IMR-90 (cell line): ENCODE measurements around the gene CCDC141. TPM values are rescaled to one million over a fixed set of nuclear protein-coding genes. Genes with fewer than 3 reads are reported as not detected.

ENCODE experiments used
- ATAC-seq: fragments of 200-7000 bp; cut with Tn5 transposase; 2 replicates; pipeline ENCODE4 v1.9.1; 2020; ENCODE audit warnings: low read depth, mild to moderate bottlenecking, moderate library complexity
- BruUV-seq: library from RNA; stranded (reverse); fragments of 400-500 nt; replicated peaks from 2 replicates; lab custom pipeline; 2021; lab: Mats Ljungman, UMichigan
- CTCF ChIA-PET: fragments of 300-600 bp; formaldehyde crosslinking; extraction: SDS; loops from one replicate; lab custom pipeline; 2021; ENCODE audit warnings: antibody characterized with exemption; lab: Yijun Ruan, JAX
- POLR2A ChIA-PET: fragments of 300-600 bp; sonication (Branson Sonifier 250); formaldehyde crosslinking; loops from one replicate; lab custom pipeline; 2022; ENCODE audit warnings: antibody characterized with exemption; ENCODE audit not compliant: unreplicated experiment; lab: Charles Lee
- DNase-seq: peaks from one replicate; pipeline ENCODE4 v3.0.0; 2013
- H2AFZ ChIP-seq: replicated peaks from 2 replicates; pipeline ENCODE3; 2013; ENCODE audit warnings: low read length, mild to moderate bottlenecking; ENCODE audit not compliant: poor library complexity
- H2AK5ac ChIP-seq: 2 replicates; pipeline ENCODE4 v1.6.1; 2013; ENCODE audit warnings: low read depth, low read length, inconsistent platforms
- H2AK9ac ChIP-seq: replicated peaks from 2 replicates; pipeline ENCODE3; 2013; ENCODE audit warnings: mild to moderate bottlenecking, low read depth, low read length, moderate library complexity; ENCODE audit not compliant: poor library complexity
- H2BK120ac ChIP-seq: 2 replicates; pipeline ENCODE4 v1.6.1; 2013; ENCODE audit warnings: low read depth, low read length, inconsistent platforms
- H2BK15ac ChIP-seq: 3 replicates; pipeline ENCODE4 v1.6.1; 2013; ENCODE audit warnings: low read depth, low read length, inconsistent platforms
- H2BK20ac ChIP-seq: 2 replicates; pipeline ENCODE4 v1.6.1; 2013; ENCODE audit warnings: low read depth, mild to moderate bottlenecking, inconsistent platforms, low read length, moderate library complexity
- H2BK5ac ChIP-seq: 2 replicates; pipeline ENCODE4 v1.6.1; 2013; ENCODE audit warnings: mild to moderate bottlenecking, low read depth, low read length, inconsistent platforms; ENCODE audit not compliant: poor library complexity, severe bottlenecking
- H3K14ac ChIP-seq: replicated peaks from 2 replicates; pipeline ENCODE4 v1.6.1; 2013; ENCODE audit warnings: low read depth, low read length, inconsistent platforms
- H3K18ac ChIP-seq: 2 replicates; pipeline ENCODE4 v1.6.1; 2013; ENCODE audit warnings: low read depth, low read length, control low read depth
- H3K23ac ChIP-seq: 2 replicates; pipeline ENCODE4 v1.6.1; 2013; ENCODE audit warnings: low read depth, low read length, inconsistent platforms
- H3K27ac ChIP-seq: 2 replicates; pipeline ENCODE4 v1.5.1; 2013; ENCODE audit warnings: mild to moderate bottlenecking, control low read depth, low read length; ENCODE audit not compliant: insufficient read depth
- H3K27me3 ChIP-seq: 2 replicates; pipeline ENCODE4 v1.6.1; 2013; ENCODE audit warnings: low read length; ENCODE audit not compliant: control insufficient read depth, insufficient read depth
- H3K36me3 ChIP-seq: 2 replicates; pipeline ENCODE4 v1.6.1; 2013; ENCODE audit warnings: low read length, mixed read lengths; ENCODE audit not compliant: control insufficient read depth, insufficient read depth
- H3K4ac ChIP-seq: 2 replicates; pipeline ENCODE4 v1.6.1; 2013; ENCODE audit warnings: low read depth, low read length, inconsistent platforms
- H3K4me1 ChIP-seq: 2 replicates; pipeline ENCODE4 v1.6.1; 2013; ENCODE audit warnings: low read length, mixed read lengths; ENCODE audit not compliant: control insufficient read depth, insufficient read depth
- H3K4me2 ChIP-seq: 2 replicates; pipeline ENCODE4 v1.6.1; 2013; ENCODE audit warnings: low read depth, mild to moderate bottlenecking, control low read depth, low read length, moderate library complexity
- H3K4me3 ChIP-seq: 2 replicates; pipeline ENCODE4 v1.5.1; 2013; ENCODE audit warnings: low read depth, mild to moderate bottlenecking, control low read depth, low read length, moderate library complexity; ENCODE audit not compliant: insufficient read depth
- H3K56ac ChIP-seq: 2 replicates; pipeline ENCODE4 v1.6.1; 2013; ENCODE audit warnings: low read length, inconsistent platforms; ENCODE audit not compliant: insufficient read depth; ENCODE audit errors: extremely low read depth
- H3K79me1 ChIP-seq, 2 experiments: 2 replicates each; pipeline ENCODE4 v1.6.1; 2013; ENCODE audit warnings: low read length in 2 of 2, inconsistent platforms in 1 of 2, low read depth in 1 of 2
- H3K9ac ChIP-seq: 2 replicates; pipeline ENCODE4 v1.6.1; 2013; ENCODE audit warnings: low read depth, low read length, control low read depth
- H3K9me1 ChIP-seq: 2 replicates; pipeline ENCODE4 v1.6.1; 2013; ENCODE audit warnings: low read length, inconsistent platforms; ENCODE audit not compliant: insufficient read depth
- H3K9me3 ChIP-seq: 2 replicates; pipeline ENCODE4 v1.6.1; 2013; ENCODE audit warnings: low read length; ENCODE audit not compliant: control insufficient read depth, insufficient read depth
- H4K20me1 ChIP-seq: 2 replicates; pipeline ENCODE4 v1.6.1; 2013; ENCODE audit warnings: low read length, inconsistent platforms; ENCODE audit not compliant: insufficient read depth
- H4K5ac ChIP-seq: 2 replicates; pipeline ENCODE4 v1.6.1; 2013; ENCODE audit warnings: mild to moderate bottlenecking, low read depth, low read length, control low read depth
- H4K8ac ChIP-seq, 2 experiments: 2 replicates each; pipeline ENCODE4 v1.6.1; 2013; ENCODE audit warnings: low read depth in 2 of 2, low read length in 2 of 2, control low read depth in 1 of 2, inconsistent platforms in 1 of 2
- H4K91ac ChIP-seq: 2 replicates; pipeline ENCODE4 v1.6.1; 2013; ENCODE audit warnings: low read depth, low read length, inconsistent platforms; ENCODE audit not compliant: insufficient read depth
- BHLHE40 ChIP-seq: fragments of 150-350 bp; IDR thresholded peaks from 2 replicates; pipeline ENCODE4 v1.6.1; 2016; ENCODE audit warnings: mild to moderate bottlenecking, low read depth, low read length
- CEBPB ChIP-seq: IDR thresholded peaks from 2 replicates; pipeline ENCODE4 v1.6.1; 2012; ENCODE audit warnings: low read depth, low read length, improper control_type of control experiment
- CHD1 ChIP-seq: IDR thresholded peaks from 2 replicates; pipeline ENCODE4 v1.6.1; 2012; ENCODE audit warnings: low read depth, low read length, improper control_type of control experiment
- FOS ChIP-seq: fragments of 150-350 bp; IDR thresholded peaks from 2 replicates; pipeline ENCODE4 v1.6.1; 2016; ENCODE audit warnings: low read depth, low read length
- MAFK ChIP-seq: IDR thresholded peaks from 2 replicates; pipeline ENCODE4 v1.6.1; 2012; ENCODE audit warnings: low read depth, low read length, improper control_type of control experiment
- MAZ ChIP-seq: IDR thresholded peaks from 2 replicates; pipeline ENCODE4 v1.6.1; 2012; ENCODE audit warnings: low read depth, mild to moderate bottlenecking, low read length, improper control_type of control experiment, moderate library complexity, borderline replicate concordance
- MXI1 ChIP-seq: IDR thresholded peaks from 2 replicates; pipeline ENCODE4 v1.6.1; 2012; ENCODE audit warnings: low read depth, mild to moderate bottlenecking, low read length, moderate library complexity, borderline replicate concordance
- NFE2L2 ChIP-seq: fragments of 150-350 bp; IDR thresholded peaks from 2 replicates; pipeline ENCODE4 v1.6.1; 2016; ENCODE audit warnings: low read depth, mild to moderate bottlenecking, low read length
- POLR2A ChIP-seq: IDR thresholded peaks from 2 replicates; pipeline ENCODE4 v1.6.1; 2012; ENCODE audit warnings: mild to moderate bottlenecking, low read depth, low read length
- RAD21 ChIP-seq: IDR thresholded peaks from 2 replicates; pipeline ENCODE4 v1.6.1; 2012; ENCODE audit warnings: low read length, improper control_type of control experiment
- RCOR1 ChIP-seq: IDR thresholded peaks from 2 replicates; pipeline ENCODE4 v1.6.1; 2012; ENCODE audit warnings: mild to moderate bottlenecking, low read length, improper control_type of control experiment; ENCODE audit not compliant: insufficient replicate concordance
- RFX5 ChIP-seq: IDR thresholded peaks from 2 replicates; pipeline ENCODE4 v1.8.0; 2012; ENCODE audit warnings: low read depth, mild to moderate bottlenecking, low read length, moderate library complexity
- SMC3 ChIP-seq: fragments of 150-350 bp; IDR thresholded peaks from 2 replicates; pipeline ENCODE4 v1.6.1; 2016; ENCODE audit warnings: low read depth, mild to moderate bottlenecking, antibody characterized with exemption, low read length, moderate library complexity
- WGBS, 2 experiments: methylation state at CpG; one replicate each; pipeline versions ENCODE4 v1.1.5 to v1.1.7; 2013; ENCODE audit warnings: missing lambda C conversion rate in 2 of 2; ENCODE audit not compliant: insufficient read length in 1 of 2; ENCODE audit errors: extremely low coverage in 2 of 2; 5-methylcytosine and 5-hydroxymethylcytosine counted together
- dilution Hi-C: fragments of 300-500 bp; cut with HindIII; formaldehyde crosslinking; loops from one replicate; pipeline ENCODE4 v1.14.3; 2018; ENCODE audit warnings: low sequenced_read_pairs; ENCODE audit not compliant: unreplicated experiment
- in situ Hi-C: fragments of 300-500 bp; cut with MboI; formaldehyde crosslinking; loops from 3 replicates; pipeline ENCODE4 v1.14.3; 2019; ENCODE audit warnings: low sequenced_read_pairs, inconsistent platforms, mixed read lengths
- intact Hi-C: fragments of 100-400 bp; cut with micrococcal nuclease; formaldehyde crosslinking; loops from 2 replicates; pipeline ENCODE4 v1.10.0; 2022
- polyA plus RNA-seq, 3 experiments: library from polyadenylated mRNA; depleted of rRNA; stranded (reverse); fragments of >200 nt; gene quantifications; 2 replicates each; pipeline ENCODE4 v1.2.3, GENCODE V29; 2012; ENCODE audit warnings: low replicate concordance in 1 of 3
- total RNA-seq: library from RNA; depleted of rRNA; stranded (reverse); fragments of >200 nt; gene quantifications from 2 replicates; pipeline ENCODE4 v1.2.3, GENCODE V29; 2012
- TF ChIP-seq, protein P1 (sequence below): fragments of 150-350 bp; IDR thresholded peaks from 2 replicates; pipeline ENCODE4 v1.6.1; 2016; ENCODE audit warnings: low read depth, mild to moderate bottlenecking, low read length, moderate library complexity, borderline replicate concordance
- TF ChIP-seq, protein P2 (sequence below): conservative IDR thresholded peaks from 2 replicates; pipeline ENCODE4 v1.5.1; 2012; ENCODE audit warnings: mild to moderate bottlenecking, low read depth, low read length, improper control_type of control experiment
- TF ChIP-seq, protein P3 (sequence below): fragments of 150-350 bp; IDR thresholded peaks from 2 replicates; pipeline ENCODE4 v1.6.1; 2017; ENCODE audit warnings: mild to moderate bottlenecking, antibody characterized with exemption, low read length, low read depth

The CCDC141 gene
- total and polyA plus RNA-seq, 2 of the 4 experiments (the other 2 are of a cell fraction): not detected

DNA sequence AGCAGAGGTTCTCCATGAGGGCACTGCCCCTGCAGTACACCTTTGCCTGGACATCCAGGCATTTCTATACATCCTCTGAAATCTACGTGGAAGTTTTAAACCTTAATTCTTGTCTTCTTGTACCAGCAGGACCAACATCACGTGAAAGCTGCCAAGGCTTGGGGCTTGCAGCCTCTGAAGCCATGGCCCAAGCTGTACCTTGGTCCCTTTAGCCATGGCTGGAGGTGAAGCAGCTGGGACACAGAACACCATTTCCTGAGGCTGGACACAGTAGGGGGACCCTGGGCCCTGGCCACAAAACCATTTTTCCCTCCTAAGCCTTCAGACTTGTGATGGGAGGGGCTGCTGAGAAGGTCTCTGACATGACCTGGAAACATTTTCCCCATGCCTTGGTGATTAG is 32.8 kb upstream of the CCDC141 start:
- Histone ChIP-seq H2BK120ac (no peak overlapping the region), H3K14ac (no peak overlapping the region), H4K91ac (no peak overlapping the region), H3K9me1 (no peaks in the 10 kb centered on the region), H2BK5ac (no peak overlapping the region), H3K4me3 (no peak overlapping the region), H4K5ac (no peak overlapping the region), H3K4me1 (no peaks in the 10 kb centered on the region), H3K4me2 (no peak overlapping the region), H3K4ac (no peak overlapping the region), H3K27me3 (no peaks in the 10 kb centered on the region), H3K9me3 (no peaks in the 10 kb centered on the region), H3K56ac (no peak overlapping the region), H2AFZ (no peak overlapping the region), H3K18ac (no peak overlapping the region), H2AK5ac (no peak overlapping the region), H3K27ac (no peak overlapping the region), H3K36me3 (no peaks in the 10 kb centered on the region), H2BK20ac (no peak overlapping the region), H3K9ac (no peak overlapping the region), H2AK9ac (no peak overlapping the region), H4K20me1 (no peaks in the 10 kb centered on the region), H3K23ac (no peak overlapping the region), H3K79me1 (no peaks in the 10 kb centered on the region), H4K8ac (no peak overlapping the region), H2BK15ac (no peak overlapping the region)
- ATAC-seq: no peak
- dilution Hi-C loops (no loop called here), in situ Hi-C loops (no loop called here), intact Hi-C loops (no loop called here)
- TF ChIP-seq CHD1 (no peak), MXI1 (no peak), CEBPB (no peak), NFE2L2 (no peak), SMC3 (no peak), MAFK (no peak), RAD21 (no peak), FOS (no peak), RFX5 (no peak), MAZ (no peak), POLR2A (no peak), BHLHE40 (no peak), RCOR1 (no peak)
- TF ChIP-seq, protein P1, sequence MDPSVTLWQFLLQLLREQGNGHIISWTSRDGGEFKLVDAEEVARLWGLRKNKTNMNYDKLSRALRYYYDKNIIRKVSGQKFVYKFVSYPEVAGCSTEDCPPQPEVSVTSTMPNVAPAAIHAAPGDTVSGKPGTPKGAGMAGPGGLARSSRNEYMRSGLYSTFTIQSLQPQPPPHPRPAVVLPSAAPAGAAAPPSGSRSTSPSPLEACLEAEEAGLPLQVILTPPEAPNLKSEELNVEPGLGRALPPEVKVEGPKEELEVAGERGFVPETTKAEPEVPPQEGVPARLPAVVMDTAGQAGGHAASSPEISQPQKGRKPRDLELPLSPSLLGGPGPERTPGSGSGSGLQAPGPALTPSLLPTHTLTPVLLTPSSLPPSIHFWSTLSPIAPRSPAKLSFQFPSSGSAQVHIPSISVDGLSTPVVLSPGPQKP: no peak
- TF ChIP-seq, protein P2, sequence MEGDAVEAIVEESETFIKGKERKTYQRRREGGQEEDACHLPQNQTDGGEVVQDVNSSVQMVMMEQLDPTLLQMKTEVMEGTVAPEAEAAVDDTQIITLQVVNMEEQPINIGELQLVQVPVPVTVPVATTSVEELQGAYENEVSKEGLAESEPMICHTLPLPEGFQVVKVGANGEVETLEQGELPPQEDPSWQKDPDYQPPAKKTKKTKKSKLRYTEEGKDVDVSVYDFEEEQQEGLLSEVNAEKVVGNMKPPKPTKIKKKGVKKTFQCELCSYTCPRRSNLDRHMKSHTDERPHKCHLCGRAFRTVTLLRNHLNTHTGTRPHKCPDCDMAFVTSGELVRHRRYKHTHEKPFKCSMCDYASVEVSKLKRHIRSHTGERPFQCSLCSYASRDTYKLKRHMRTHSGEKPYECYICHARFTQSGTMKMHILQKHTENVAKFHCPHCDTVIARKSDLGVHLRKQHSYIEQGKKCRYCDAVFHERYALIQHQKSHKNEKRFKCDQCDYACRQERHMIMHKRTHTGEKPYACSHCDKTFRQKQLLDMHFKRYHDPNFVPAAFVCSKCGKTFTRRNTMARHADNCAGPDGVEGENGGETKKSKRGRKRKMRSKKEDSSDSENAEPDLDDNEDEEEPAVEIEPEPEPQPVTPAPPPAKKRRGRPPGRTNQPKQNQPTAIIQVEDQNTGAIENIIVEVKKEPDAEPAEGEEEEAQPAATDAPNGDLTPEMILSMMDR: no peak
- TF ChIP-seq, protein P3, sequence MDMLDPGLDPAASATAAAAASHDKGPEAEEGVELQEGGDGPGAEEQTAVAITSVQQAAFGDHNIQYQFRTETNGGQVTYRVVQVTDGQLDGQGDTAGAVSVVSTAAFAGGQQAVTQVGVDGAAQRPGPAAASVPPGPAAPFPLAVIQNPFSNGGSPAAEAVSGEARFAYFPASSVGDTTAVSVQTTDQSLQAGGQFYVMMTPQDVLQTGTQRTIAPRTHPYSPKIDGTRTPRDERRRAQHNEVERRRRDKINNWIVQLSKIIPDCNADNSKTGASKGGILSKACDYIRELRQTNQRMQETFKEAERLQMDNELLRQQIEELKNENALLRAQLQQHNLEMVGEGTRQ: no peak
- ChIA-PET POLR2A (no interaction called here), CTCF (no interaction called here)
- no peak for DNase-seq
- no TSS peak for BruUV-seq
- 50% methylated on average over 2 of the region's 2 CpGs; no CpG with 5 or more reads in 1 of the 2 experiments for WGBS, 2 experiments
